ENCODE data around the gene PTPRQ. TPM values are rescaled to one million over a fixed set of nuclear protein-coding genes. Genes with fewer than 3 reads are reported as not detected.

Gene PTPRQ
- total and polyA plus RNA-seq, 2 of the 8 experiments (the other 6 are each of a cell fraction or from before 2014, with no cell fraction given) = not detected

- Histone ChIP-seq H2BK20ac (ENCODE audit: low read length) (no peak overlapping the region), H3K4me2 (ENCODE audit: insufficient read depth in 1 of 2, low read depth in 2 of 2, low read length in 2 of 2) (no peak overlapping the region)
- DNase-seq (ENCODE audit: low read depth in 1 of 2, low spot score in 2 of 2) = no peak
- TF ChIP-seq JUND (IDR thresholded peaks at IDR 0.05; ENCODE audit: low read length) = no peak
- no peak for TF ChIP-seq TAF1 (IDR thresholded peaks at IDR 0.05; ENCODE audit: low read depth, low read length)
- TF ChIP-seq ASH2L (IDR thresholded peaks at IDR 0.05; ENCODE audit: low read length) = no peak
- TF ChIP-seq TEAD4 (IDR thresholded peaks at IDR 0.05; ENCODE audit: low read depth, low read length) = no peak
- no peak for TF ChIP-seq JUN (IDR thresholded peaks at IDR 0.05; ENCODE audit: low read depth, low read length)
Measured at GRCh38 chr12:80648881-80649280, 204.8 kb downstream of the PTPRQ start.

More at GRCh38 chr12:80648881-80649280, 204.8 kb downstream of the PTPRQ start:
- H2BK5ac ChIP-seq (ENCODE audit: low read depth, low read length) = no peak overlapping the region
- H2BK12ac ChIP-seq (ENCODE audit: low read depth, low read length) = no peak overlapping the region
- H3K4me1 ChIP-seq (replicated peaks in 1 of 4; ENCODE audit: control insufficient read depth in 3 of 4, insufficient read depth in 4 of 4, low read length in 3 of 4) = no peaks in the 10 kb centered on the region
- H3K79me1 ChIP-seq (ENCODE audit: low read depth, low read length) = no peaks in the 10 kb centered on the region
- H3K14ac ChIP-seq (ENCODE audit: insufficient read length) = no peak overlapping the region
- POLR2A ChIA-PET (ENCODE audit: partially characterized antibody) = no interaction called here
- no peak overlapping the region for H3K4ac ChIP-seq (replicated peaks; ENCODE audit: insufficient read length, low read depth, low read length)
- no peak overlapping the region for H3K4me3 ChIP-seq (ENCODE audit: extremely low read depth in 1 of 4, insufficient read depth in 2 of 4, low read depth in 3 of 4, low read length in 4 of 4)
- H3K9ac ChIP-seq (replicated peaks in 1 of 4; ENCODE audit: extremely low read depth in 1 of 4, low read depth in 3 of 4, low read length in 3 of 4) = no peak overlapping the region
- H3K23ac ChIP-seq (ENCODE audit: insufficient read length) = no peak overlapping the region
- no peak for FAIRE-seq
- no peak overlapping the region for H3K27ac ChIP-seq (ENCODE audit: low read depth, low read length)
- H3K36me3 ChIP-seq (ENCODE audit: control insufficient read depth in 2 of 4, insufficient read depth in 4 of 4, low read length in 3 of 4) = no peaks in the 10 kb centered on the region
- no peak overlapping the region for H2BK15ac ChIP-seq (ENCODE audit: low read length)
- H3K56ac ChIP-seq (replicated peaks; ENCODE audit: insufficient read length, low read depth, low read length) = no peak overlapping the region
- CTCF ChIA-PET (ENCODE audit: partially characterized antibody) = no interaction called here
- H2AK5ac ChIP-seq (ENCODE audit: low read depth, low read length) = no peak overlapping the region
- no peak overlapping the region for H4K8ac ChIP-seq (ENCODE audit: extremely low read depth, insufficient read depth, low read length)
- H4K20me1 ChIP-seq (replicated peaks in 1 of 2; ENCODE audit: control insufficient read depth in 1 of 2, insufficient read depth in 2 of 2, low read length in 2 of 2) = no peaks in the 10 kb centered on the region
- H2BK120ac ChIP-seq (replicated peaks; ENCODE audit: low read depth, low read length) = no peak overlapping the region
- H3K23me2 ChIP-seq (ENCODE audit: low read depth, low read length) = no peaks in the 10 kb centered on the region
- no peak overlapping the region for H4K5ac ChIP-seq (ENCODE audit: insufficient read length, low read depth, low read length)
- no peak overlapping the region for H2AFZ ChIP-seq (ENCODE audit: low read length)
- H3K27me3 ChIP-seq (replicated peaks in 1 of 4; ENCODE audit: control insufficient read depth in 3 of 4, extremely low read depth in 1 of 4, insufficient read depth in 3 of 4, low read length in 3 of 4) = no peaks in the 10 kb centered on the region
- no peaks in the 10 kb centered on the region for H3K9me3 ChIP-seq (ENCODE audit: insufficient read depth in 2 of 2, low read depth in 1 of 2, low read length in 1 of 2)
- H4K91ac ChIP-seq (replicated peaks; ENCODE audit: insufficient read length, low read length) = no peak overlapping the region
- 94% methylated on average over 1 of the region's 1 CpG; no CpG with 5 or more reads in 1 of the 2 experiments for WGBS, 2 experiments (ENCODE audit: extremely low coverage in 1 of 2, insufficient coverage in 1 of 2, insufficient read length in 1 of 2, insufficient replicate concordance in 2 of 2, low coverage in 1 of 2, low lambda C conversion rate in 2 of 2, missing lambda C conversion rate in 1 of 2)
- H3K18ac ChIP-seq (ENCODE audit: extremely low read depth, low read length) = no peak overlapping the region
- H3K79me2 ChIP-seq (ENCODE audit: control insufficient read depth in 1 of 2, insufficient read depth in 2 of 2, low read length in 2 of 2) = no peaks in the 10 kb centered on the region

Data from H1 (cell line).